ENCODE measurements around the gene MBD6. TPM values are rescaled to one million over a fixed set of nuclear protein-coding genes. Genes with fewer than 3 reads are reported as not detected.

MBD6 gene
- polyA plus RNA-seq, 1 experiment: 8.3 TPM

GRCh38 chr12:57579011-57579410, 56.4 kb downstream of the MBD6 start:
- ChIA-PET CTCF (interaction anchor here (1.0 to 8.4 kb wide), 3 partner anchors 10 to 147 kb away, joined by 3 to 257 read pairs (median 4); partner anchors contain the start of gene B4GALNT1), POLR2A (no interaction called here)
- no peak for DNase-seq (ENCODE audit: low read depth)
- no peak for TF ChIP-seq CTCF (IDR thresholded peaks at IDR 0.05; ENCODE audit: insufficient read depth, low read depth, low read length)
- peaks cover 1% of the 10 kb centered on the region for H3K36me3 ChIP-seq (ENCODE audit: control insufficient read depth, insufficient read depth, low read length)
- H3K4me3 ChIP-seq (ENCODE audit: low read depth, low read length): no peak overlapping the region
- H3K27me3 ChIP-seq (ENCODE audit: control insufficient read depth, insufficient read depth, low read length): no peaks in the 10 kb centered on the region

Small RNAs within 50 kb of the gene (small RNA-seq; reads per million reads assigned to genes)
- not detected for gene MIR616 (ENCODE audit: insufficient read length, low read depth, low replicate concordance)

Other genes starting within 250 kb of the MBD6 start
- 12.6 and 27.4 TPM in 2 replicates for gene R3HDM2, start 91.8 kb upstream of the MBD6 start, polyA plus RNA-seq (2011; rRNA removed)
- gene INHBC, start 88.0 kb upstream of the MBD6 start, polyA plus RNA-seq (2011; rRNA removed): 0.09 TPM in 1 of 2 replicates, not detected in the other
- gene INHBE, start 67.5 kb upstream of the MBD6 start, polyA plus RNA-seq (2011; rRNA removed): 23.1 and 23.9 TPM in 2 replicates
- 5.9 and 9.0 TPM in 2 replicates for gene GLI1, start 63.0 kb upstream of the MBD6 start, polyA plus RNA-seq (2011; rRNA removed)
- 0.98 and 1.0 TPM in 2 replicates for gene ARHGAP9, start 43.0 kb upstream of the MBD6 start, polyA plus RNA-seq (2011; rRNA removed)
- gene MARS1, start 34.8 kb upstream of the MBD6 start, polyA plus RNA-seq (2011; rRNA removed): 280 and 378 TPM in 2 replicates
- gene DDIT3, start 2.3 kb upstream of the MBD6 start, polyA plus RNA-seq (2011; rRNA removed): 65.4 and 78.1 TPM in 2 replicates
- 133 and 167 TPM in 2 replicates for gene DCTN2, start 24.4 kb downstream of the MBD6 start, polyA plus RNA-seq (2011; rRNA removed)
- 0.50 and 0.64 TPM in 2 replicates for gene KIF5A, start 27.2 kb downstream of the MBD6 start, polyA plus RNA-seq (2011; rRNA removed)
- 24.3 and 30.1 TPM in 2 replicates for gene PIP4K2C, start 68.4 kb downstream of the MBD6 start, polyA plus RNA-seq (2011; rRNA removed)
- gene DTX3, start 82.0 kb downstream of the MBD6 start, polyA plus RNA-seq (2011; rRNA removed): 18.7 and 26.0 TPM in 2 replicates
- 18.0 and 26.0 TPM in 2 replicates for gene ARHGEF25, start 88.6 kb downstream of the MBD6 start, polyA plus RNA-seq (2011; rRNA removed)
- gene B4GALNT1, start 110.4 kb downstream of the MBD6 start, polyA plus RNA-seq (2011; rRNA removed): 1.2 and 2.7 TPM in 2 replicates
- gene OS9, start 171.3 kb downstream of the MBD6 start, polyA plus RNA-seq (2011; rRNA removed): 312 and 415 TPM in 2 replicates
- 0.04 and 0.05 TPM in 2 replicates for gene AGAP2, start 215.9 kb downstream of the MBD6 start, polyA plus RNA-seq (2011; rRNA removed)
- gene TSPAN31, start 222.2 kb downstream of the MBD6 start, polyA plus RNA-seq (2011; rRNA removed): 25.7 and 40.4 TPM in 2 replicates
- gene CDK4, start 229.5 kb downstream of the MBD6 start, polyA plus RNA-seq (2011; rRNA removed): 208 and 293 TPM in 2 replicates
- gene MARCHF9, start 232.3 kb downstream of the MBD6 start, polyA plus RNA-seq (2011; rRNA removed): 3.1 and 6.2 TPM in 2 replicates
- 0.76 and 0.91 TPM in 2 replicates for gene CYP27B1, start 244.3 kb downstream of the MBD6 start, polyA plus RNA-seq (2011; rRNA removed)
- 31.8 and 42.8 TPM in 2 replicates for gene METTL1, start 249.3 kb downstream of the MBD6 start, polyA plus RNA-seq (2011; rRNA removed)
- gene EEF1AKMT3, start 249.8 kb downstream of the MBD6 start, polyA plus RNA-seq (2011; rRNA removed): 9.1 and 9.2 TPM in 2 replicates

All from BJ (cell line).